Measurements from ENCODE around the gene ATAD5.
"Not testable (repeated sequence)": the region's sequence is repeated elsewhere in the genome, so short reads cannot be mapped to it uniquely, and the experiment has no call there.

Gene ATAD5

GRCh38 chr17:30910151-30910550 lies 78.4 kb downstream of the ATAD5 start:
- DNase-seq (ENCODE audit: low read depth), result not testable (repeated sequence)

- DNase-seq (ENCODE audit: low read depth), result no peak
Observed at GRCh38 chr17:30913955-30914354, 82.2 kb downstream of the ATAD5 start.

- no peak for DNase-seq (ENCODE audit: low read depth)
Observed at GRCh38 chr17:30915833-30916611, 84.3 kb downstream of the ATAD5 start.

GRCh38 chr17:30917050-30917449 lies 85.3 kb downstream of the ATAD5 start:
- DNase-seq (ENCODE audit: low read depth), result no peak

DNA sequence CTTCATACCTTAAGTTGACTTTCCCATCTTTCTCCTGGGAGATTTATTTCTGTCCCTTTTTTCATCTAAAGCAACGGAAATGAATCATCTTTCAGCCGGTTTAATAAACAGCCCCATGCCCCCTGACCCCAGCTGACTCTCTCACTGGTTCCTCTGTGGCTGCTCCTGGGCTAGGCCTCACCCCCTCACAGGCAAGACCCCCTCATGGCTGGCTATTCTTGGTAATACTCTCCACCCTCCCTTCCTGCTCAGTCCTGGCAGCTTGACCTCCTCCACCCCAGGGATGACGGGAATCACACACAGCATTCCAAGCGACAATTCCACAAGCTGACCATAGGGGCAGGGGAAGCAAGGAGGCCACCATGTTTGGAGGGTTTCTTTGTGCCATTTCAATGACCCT lies 88.5 kb downstream of the ATAD5 start:
- DNase-seq (ENCODE audit: low read depth), result no peak

- no peak for DNase-seq (ENCODE audit: low read depth)
Observed at GRCh38 chr17:30920683-30921543, 89.1 kb downstream of the ATAD5 start.

GRCh38 chr17:30921544-30922196 lies 89.9 kb downstream of the ATAD5 start, which contains the start of gene ADAP2:
Gene ADAP2 (plus strand): TSS chr17:30921945. CDS start chr17:30922015, 70 bp downstream.
- DNase-seq (ENCODE audit: low read depth), result no peak

- no peak for DNase-seq (ENCODE audit: low read depth)
Observed at GRCh38 chr17:30922235-30923030, 90.7 kb downstream of the ATAD5 start.

GRCh38 chr17:30924341-30924740 lies 92.6 kb downstream of the ATAD5 start:
- DNase-seq (ENCODE audit: low read depth), result no peak

DNA sequence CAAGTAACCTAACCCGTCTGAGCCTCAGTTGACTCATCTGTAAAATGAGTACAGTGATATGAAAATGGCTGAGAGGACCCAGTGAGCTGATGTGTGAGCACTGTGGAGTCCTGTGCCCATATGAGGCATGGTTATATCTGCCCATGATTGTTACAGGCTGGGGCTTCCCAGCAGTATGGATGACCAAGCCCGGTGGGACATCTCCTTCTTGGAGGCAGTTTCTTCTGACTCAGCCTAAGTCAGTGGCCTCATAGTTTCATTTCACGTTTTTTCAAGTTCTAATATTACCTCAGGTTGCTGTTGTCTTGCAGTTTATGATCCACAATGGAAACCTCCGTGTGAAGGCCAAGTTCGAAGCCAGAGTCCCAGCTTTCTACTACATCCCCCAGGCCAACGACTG lies 94.8 kb downstream of the ATAD5 start:
- no peak for DNase-seq (ENCODE audit: low read depth)

- no peak for DNase-seq (ENCODE audit: low read depth)
Observed at GRCh38 chr17:30927756-30928155, 96.0 kb downstream of the ATAD5 start.

GRCh38 chr17:30928584-30928983 lies 96.8 kb downstream of the ATAD5 start:
- no peak for DNase-seq (ENCODE audit: low read depth)

GRCh38 chr17:30929081-30929633 lies 97.4 kb downstream of the ATAD5 start:
- no peak for DNase-seq (ENCODE audit: low read depth)

DNA sequence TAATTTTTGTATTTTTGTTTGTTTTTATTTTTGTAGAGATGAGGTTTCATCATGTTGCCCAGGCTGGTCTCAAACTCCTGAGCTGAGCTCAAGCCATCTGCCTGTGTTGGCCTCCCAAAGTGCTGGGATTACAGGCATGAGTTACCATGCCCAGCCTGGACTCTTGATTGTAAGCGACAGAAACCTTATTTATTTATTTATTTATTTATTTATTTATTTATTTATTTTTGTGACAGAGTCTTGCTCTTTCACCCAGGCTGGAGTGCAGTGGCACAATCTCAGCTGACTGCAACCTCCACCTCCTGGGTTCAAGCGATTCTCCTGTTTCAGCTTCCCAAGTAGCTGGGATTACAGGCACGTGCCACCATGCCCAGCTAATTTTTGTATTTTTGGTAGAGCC lies 98.1 kb downstream of the ATAD5 start:
- DNase-seq (ENCODE audit: low read depth), result not testable (repeated sequence)

- no peak for DNase-seq (ENCODE audit: low read depth)
Observed at GRCh38 chr17:30930495-30930894, 98.7 kb downstream of the ATAD5 start.

- not testable (repeated sequence) for DNase-seq (ENCODE audit: low read depth)
Observed at GRCh38 chr17:30931582-30931981, 99.8 kb downstream of the ATAD5 start.

GRCh38 chr17:30933966-30934365 lies 102.2 kb downstream of the ATAD5 start:
- no peak for DNase-seq (ENCODE audit: low read depth)

DNA sequence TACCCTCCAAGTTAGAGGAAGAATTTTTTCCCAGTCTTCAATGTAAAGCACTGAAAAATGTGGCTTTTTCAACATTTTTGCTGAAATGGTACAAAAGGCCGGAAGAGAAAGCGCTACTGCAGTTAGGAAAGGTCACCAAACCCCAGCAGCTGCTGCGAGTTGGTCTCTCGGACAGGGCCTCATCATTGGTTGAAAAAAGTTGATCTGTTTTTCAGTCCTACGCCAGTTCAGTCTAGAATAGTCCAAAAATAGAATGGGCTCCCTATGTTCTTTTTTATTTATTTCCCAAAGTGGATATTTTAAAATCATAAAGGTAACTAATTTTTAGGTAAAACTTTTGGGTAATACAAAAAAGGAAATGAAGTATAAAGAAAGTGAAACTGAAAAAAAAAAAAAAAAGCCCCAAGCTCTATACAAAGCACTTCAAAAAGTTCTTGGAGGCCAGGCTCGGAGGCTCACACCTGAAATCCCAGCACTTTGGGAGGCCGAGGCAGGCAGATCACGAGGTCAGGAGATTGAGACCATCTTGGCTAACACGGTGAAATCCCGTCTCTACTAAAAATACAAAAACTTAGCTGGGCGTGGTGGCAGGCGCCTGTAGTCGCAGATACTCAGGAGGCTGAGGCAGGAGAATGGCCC lies 107.4 kb downstream of the ATAD5 start:
- no peak for DNase-seq (ENCODE audit: low read depth)

DNA sequence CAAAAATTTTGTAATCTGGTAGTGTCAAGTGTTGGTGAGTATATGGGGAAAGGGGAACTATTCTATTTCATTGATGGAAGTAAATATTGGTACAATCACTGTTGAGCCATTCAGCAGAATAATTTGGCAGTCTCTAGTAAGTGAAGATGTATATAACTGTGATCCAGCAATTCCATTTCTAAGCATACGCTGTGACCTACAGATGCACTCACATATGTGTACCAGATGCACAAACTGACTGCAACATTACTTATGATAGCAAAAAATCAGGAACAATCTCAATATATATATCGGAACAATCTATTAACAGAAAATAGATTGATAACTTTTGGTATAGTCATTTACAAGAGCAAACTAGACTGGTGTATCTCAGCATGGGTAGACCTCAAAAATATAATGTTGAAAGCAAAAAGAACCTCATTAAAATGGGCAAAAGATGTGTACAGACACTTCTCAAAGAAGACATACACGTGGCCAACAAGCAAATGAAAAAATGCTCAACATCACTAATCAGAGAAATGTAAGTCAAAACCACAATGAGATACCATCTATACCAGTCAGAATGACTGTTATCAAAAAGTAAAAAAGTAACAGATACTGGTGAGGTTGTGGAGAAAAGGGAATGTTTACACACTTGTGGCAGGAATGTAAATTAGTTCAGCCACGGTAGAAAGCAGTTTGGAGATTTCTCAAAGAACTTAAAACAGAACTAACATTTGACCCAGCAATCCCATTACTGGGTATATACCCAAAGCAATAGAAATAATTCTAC lies 110.7 kb downstream of the ATAD5 start:
- DNase-seq (ENCODE audit: low read depth), result no peak

Data from stimulated activated CD8-positive, alpha-beta memory T cell treated with anti-CD3 and anti-CD28 coated beads, Interleukin-7, amount 100 ng/mL, for 24 hours (primary cell).